Thymus (tissue), 11 donors: ENCODE data around the gene RUBCN. TPM values are rescaled to one million over a fixed set of nuclear protein-coding genes. Genes with fewer than 3 reads are reported as not detected.
"Not testable (repeated sequence)": the region's sequence is repeated elsewhere in the genome, so short reads cannot be mapped to it uniquely, and the experiment has no call there.

ENCODE experiments used
- DNase-seq, 9 donors: peaks; one replicate each; pipeline ENCODE4 v3.0.0-alpha.2; 2013; ENCODE audit warnings: low spot score in 9 of 9, low read depth in 6 of 9, missing footprints in 1 of 9
- H3K27ac ChIP-seq, 2 donors: one replicate each; pipeline ENCODE4 v1.5.1; 2013; ENCODE audit warnings: control low read depth in 1 of 2, low read depth in 1 of 2, low read length in 1 of 2, mild to moderate bottlenecking in 1 of 2, moderate library complexity in 1 of 2
- H3K27me3 ChIP-seq, 2 donors: one replicate each; pipeline ENCODE4 v1.5.1; 2013; ENCODE audit warnings: low read length in 1 of 2; ENCODE audit not compliant: control insufficient read depth in 2 of 2, insufficient read depth in 1 of 2
- H3K36me3 ChIP-seq, 2 donors: one replicate each; pipeline ENCODE4 v1.5.1; 2013; ENCODE audit warnings: low read length in 1 of 2, mild to moderate bottlenecking in 1 of 2, moderate library complexity in 1 of 2; ENCODE audit not compliant: control insufficient read depth in 2 of 2, insufficient read depth in 2 of 2
- H3K4me1 ChIP-seq, 2 donors: one replicate each; pipeline ENCODE4 v1.5.1; 2013; ENCODE audit warnings: low read length in 2 of 2; ENCODE audit not compliant: control insufficient read depth in 2 of 2, insufficient read depth in 2 of 2
- H3K4me3 ChIP-seq, 2 donors: one replicate each; pipeline ENCODE4 v1.5.1; 2013; ENCODE audit warnings: low read length in 2 of 2, control low read depth in 1 of 2, mild to moderate bottlenecking in 1 of 2
- H3K9me3 ChIP-seq, 2 donors: one replicate each; pipeline ENCODE4 v1.5.1; 2013; ENCODE audit warnings: low read length in 1 of 2, mild to moderate bottlenecking in 1 of 2; ENCODE audit not compliant: control insufficient read depth in 2 of 2, insufficient read depth in 1 of 2
- WGBS: extraction: QIAGEN DNeasy Blood & Tissue Kit; methylation state at CpG from one replicate; pipeline ENCODE4 v1.1.7; 2013; 5-methylcytosine and 5-hydroxymethylcytosine counted together
- polyA plus RNA-seq: library from polyadenylated mRNA; stranded (reverse); fragments of 200-250 nt; gene quantifications from one replicate; pipeline ENCODE4 v1.2.3, GENCODE V29; 2013
- total RNA-seq: library from RNA; stranded (reverse); fragments of 120-200 nt; gene quantifications from one replicate; pipeline ENCODE4 v1.2.4, GENCODE V29; 2013
- donor health status: healthy.

RUBCN gene
- total and polyA plus RNA-seq, 2 donors = 5.9 to 12.0 TPM

GRCh38 chr3:197661234-197661834 lies 75.4 kb downstream of the RUBCN start:
- H3K27me3 ChIP-seq, DNase-seq, H3K4me3 ChIP-seq, H3K36me3 ChIP-seq, H3K27ac ChIP-seq, H3K9me3 ChIP-seq: not testable (repeated sequence)
- peaks cover 0 to 11% of the 10 kb centered on the region in 2 donors for H3K4me1 ChIP-seq
- 95% methylated on average over 23 of the region's 23 CpGs for whole genome bisulfite sequencing

GRCh38 chr3:197659701-197660100 lies 77.0 kb downstream of the RUBCN start:
- not testable (repeated sequence) for H3K36me3 ChIP-seq, H3K4me1 ChIP-seq, DNase-seq, H3K9me3 ChIP-seq, H3K4me3 ChIP-seq, H3K27me3 ChIP-seq, H3K27ac ChIP-seq
- WGBS = 93% methylated on average over 16 of the region's 16 CpGs

- 81% methylated on average over 8 of the region's 10 CpGs for WGBS
Measured at GRCh38 chr3:197659144-197659543, 77.6 kb downstream of the RUBCN start.

GRCh38 chr3:197658706-197659105 lies 78.0 kb downstream of the RUBCN start:
- not testable (repeated sequence) for H3K9me3 ChIP-seq, H3K27ac ChIP-seq, H3K4me3 ChIP-seq, DNase-seq, H3K36me3 ChIP-seq, H3K4me1 ChIP-seq, H3K27me3 ChIP-seq
- 96% methylated on average over 13 of the region's 13 CpGs for WGBS

More at GRCh38 chr3:197659144-197659543, 77.6 kb downstream of the RUBCN start:
- not testable (repeated sequence) for DNase-seq, H3K4me3 ChIP-seq, H3K36me3 ChIP-seq, H3K27ac ChIP-seq, H3K4me1 ChIP-seq, H3K27me3 ChIP-seq, H3K9me3 ChIP-seq

GRCh38 chr3:197657541-197658292 lies 79.0 kb downstream of the RUBCN start:
- DNase-seq, H3K4me3 ChIP-seq, H3K27ac ChIP-seq, H3K36me3 ChIP-seq, H3K4me1 ChIP-seq, H3K27me3 ChIP-seq, H3K9me3 ChIP-seq: not testable (repeated sequence)
- WGBS = 93% methylated on average over 21 of the region's 30 CpGs

- not testable (repeated sequence) for H3K36me3 ChIP-seq, H3K4me3 ChIP-seq, H3K27ac ChIP-seq, H3K4me1 ChIP-seq, H3K9me3 ChIP-seq, DNase-seq, H3K27me3 ChIP-seq
- WGBS = 96% methylated on average over 11 of the region's 12 CpGs
Measured at GRCh38 chr3:197656960-197657359, 79.7 kb downstream of the RUBCN start.

GRCh38 chr3:197656129-197656528 lies 80.6 kb downstream of the RUBCN start:
- H3K4me1 ChIP-seq, H3K27ac ChIP-seq, H3K36me3 ChIP-seq, DNase-seq, H3K9me3 ChIP-seq, H3K27me3 ChIP-seq, H3K4me3 ChIP-seq: not testable (repeated sequence)
- 95% methylated on average over 2 of the region's 3 CpGs for WGBS

GRCh38 chr3:197654998-197655330 lies 81.7 kb downstream of the RUBCN start:
- DNase-seq, H3K36me3 ChIP-seq, H3K27me3 ChIP-seq, H3K27ac ChIP-seq, H3K4me3 ChIP-seq, H3K4me1 ChIP-seq, H3K9me3 ChIP-seq: not testable (repeated sequence)
- 0% methylated on average over 6 of the region's 22 CpGs for WGBS

GRCh38 chr3:197654090-197654997 lies 82.4 kb downstream of the RUBCN start:
- peak in 4 of 9 donors; percentile 9 to 41 (median 10) for DNase-seq
- 3% methylated on average over 18 of the region's 100 CpGs for whole genome bisulfite sequencing
- H3K4me3 ChIP-seq = peak overlapping the region in 1 of 2 donors; percentile 39

More at GRCh38 chr3:197654090-197654997, 82.4 kb downstream of the RUBCN start:
- not testable (repeated sequence) for H3K36me3 ChIP-seq, H3K4me1 ChIP-seq, H3K27me3 ChIP-seq, H3K9me3 ChIP-seq
- peak overlapping the region in 1 of 2 donors; percentile 77 for H3K27ac ChIP-seq
